NCI-H2081 (cell line): ENCODE results near the gene KRT17.
"Not testable (repeated sequence)": the region's sequence is repeated elsewhere in the genome, so short reads cannot be mapped to it uniquely, and the experiment has no call there.

Experiments used
- DNase-seq, 2 experiments: peaks; one replicate each; lab custom pipeline; 2025; lab: John Stamatoyannopoulos, UW

Gene KRT17

DNA sequence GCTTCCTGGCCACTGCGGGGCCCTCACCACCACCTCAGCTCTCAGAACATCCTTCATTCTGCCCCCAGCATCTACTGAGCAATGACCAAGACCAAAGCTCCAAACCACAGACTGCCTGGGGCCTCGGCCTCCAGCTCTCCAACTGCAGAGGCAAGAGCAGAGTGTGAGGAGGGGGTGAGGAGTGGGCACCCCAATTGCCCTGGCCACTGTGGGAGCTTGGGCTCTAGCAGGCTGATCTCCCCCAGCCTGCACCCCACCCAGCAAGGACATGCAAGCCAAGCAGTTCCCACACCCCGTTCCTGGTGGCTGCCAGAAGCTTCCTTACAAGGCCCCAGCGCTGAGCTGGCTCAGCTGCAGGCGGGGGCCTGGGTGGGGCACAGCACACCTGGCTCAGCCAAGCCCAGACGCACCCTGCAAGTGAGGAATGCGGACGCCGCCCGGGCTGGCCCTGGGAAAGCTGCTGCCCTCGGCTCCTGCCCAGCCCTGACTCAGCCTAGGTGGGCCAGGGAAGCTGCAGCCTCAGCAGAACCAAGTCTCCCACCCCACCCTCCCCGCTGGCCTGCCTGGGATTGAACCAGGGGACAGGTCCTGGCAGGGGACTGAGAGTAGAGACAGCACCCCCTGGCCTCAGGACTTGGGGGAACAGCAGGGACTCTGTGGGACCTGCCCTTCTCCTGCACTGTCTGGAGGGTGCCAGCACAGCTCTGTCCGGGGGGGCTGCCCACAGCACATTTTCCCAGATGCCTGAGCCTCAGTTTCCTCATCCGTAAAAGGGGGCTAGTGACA is 29.7 kb upstream of the KRT17 start:
- DNase-seq = no peak

DNA sequence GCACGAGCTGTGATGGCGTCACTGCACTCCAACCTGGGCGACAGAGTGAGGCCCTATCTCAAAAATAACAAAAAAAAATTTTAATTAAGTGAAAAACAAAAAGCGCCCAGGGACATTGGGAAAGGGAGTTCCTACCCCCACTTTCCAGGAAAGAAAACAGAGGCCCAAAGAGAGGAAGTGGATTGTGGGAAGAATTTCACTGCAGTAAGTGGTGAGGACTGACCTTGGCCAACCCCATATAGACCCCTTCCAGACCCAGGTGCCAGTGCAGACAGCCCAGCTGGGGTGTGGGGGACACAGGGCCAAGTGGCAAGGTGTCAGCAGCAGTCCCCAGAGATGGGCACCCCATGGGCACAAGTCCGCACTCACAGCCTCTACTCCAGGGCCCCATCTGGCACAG is 29.0 kb upstream of the KRT17 start:
- DNase-seq = no peak

DNA sequence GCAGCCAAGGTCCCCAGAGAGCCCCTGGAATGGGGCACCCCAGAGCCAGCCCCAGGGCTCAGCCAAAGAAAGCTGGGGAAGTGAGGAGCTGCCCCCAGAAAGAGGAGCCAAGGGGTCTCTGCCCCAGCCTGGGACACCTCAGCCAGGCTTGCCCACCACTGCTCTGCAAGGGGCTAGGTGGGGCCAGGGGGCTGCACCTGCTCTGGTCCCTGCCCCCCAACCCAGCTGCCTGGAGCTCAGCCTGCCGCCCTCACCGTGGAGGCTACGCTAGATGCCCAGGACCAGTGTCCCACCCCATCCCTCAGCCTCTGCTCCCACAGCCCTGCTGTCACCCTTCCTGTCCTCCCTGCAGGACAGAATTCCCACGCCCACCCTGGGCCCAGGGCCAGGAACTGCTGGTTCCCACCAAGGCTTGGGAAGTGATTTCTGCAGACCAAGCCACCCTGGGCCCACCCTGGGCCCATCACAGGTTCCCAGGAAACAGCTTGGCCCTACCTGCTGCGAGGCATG is 28.1 kb upstream of the KRT17 start:
- DNase-seq = no peak

DNA sequence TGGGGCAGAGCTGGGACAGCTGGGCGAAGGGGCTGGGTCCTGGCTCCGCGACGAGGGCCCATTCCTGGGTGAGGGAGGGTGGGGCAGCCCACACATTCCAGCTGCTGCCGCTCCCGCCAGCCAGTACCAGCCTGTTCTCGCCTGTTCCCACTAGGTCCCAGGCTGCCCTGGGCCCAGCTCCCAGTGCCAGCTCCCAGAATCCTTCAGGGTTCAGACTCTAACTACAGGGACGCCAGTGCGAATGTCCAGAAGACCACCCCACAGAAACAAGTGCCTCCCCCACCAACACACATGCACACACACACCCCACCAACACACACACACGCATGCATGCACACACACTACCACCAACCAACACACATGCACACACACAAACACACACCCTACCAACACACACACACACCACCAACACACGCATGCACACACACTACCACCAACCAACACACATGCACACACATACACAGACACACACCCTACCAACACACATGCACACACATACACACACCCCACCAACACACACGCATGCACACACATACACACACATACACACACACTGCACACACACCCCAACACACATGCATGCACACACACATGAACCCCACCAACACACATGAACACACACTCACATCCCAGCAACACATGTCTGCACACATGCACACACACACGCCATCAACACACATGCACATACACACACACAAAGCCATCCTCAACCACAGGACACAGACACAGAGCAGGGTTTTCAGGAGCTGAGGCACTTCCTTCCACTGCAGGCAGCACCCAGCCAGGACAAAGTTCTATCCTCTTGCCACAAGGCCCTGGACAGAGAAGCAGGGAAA is 27.5 kb upstream of the KRT17 start:
- DNase-seq = no peak

DNA sequence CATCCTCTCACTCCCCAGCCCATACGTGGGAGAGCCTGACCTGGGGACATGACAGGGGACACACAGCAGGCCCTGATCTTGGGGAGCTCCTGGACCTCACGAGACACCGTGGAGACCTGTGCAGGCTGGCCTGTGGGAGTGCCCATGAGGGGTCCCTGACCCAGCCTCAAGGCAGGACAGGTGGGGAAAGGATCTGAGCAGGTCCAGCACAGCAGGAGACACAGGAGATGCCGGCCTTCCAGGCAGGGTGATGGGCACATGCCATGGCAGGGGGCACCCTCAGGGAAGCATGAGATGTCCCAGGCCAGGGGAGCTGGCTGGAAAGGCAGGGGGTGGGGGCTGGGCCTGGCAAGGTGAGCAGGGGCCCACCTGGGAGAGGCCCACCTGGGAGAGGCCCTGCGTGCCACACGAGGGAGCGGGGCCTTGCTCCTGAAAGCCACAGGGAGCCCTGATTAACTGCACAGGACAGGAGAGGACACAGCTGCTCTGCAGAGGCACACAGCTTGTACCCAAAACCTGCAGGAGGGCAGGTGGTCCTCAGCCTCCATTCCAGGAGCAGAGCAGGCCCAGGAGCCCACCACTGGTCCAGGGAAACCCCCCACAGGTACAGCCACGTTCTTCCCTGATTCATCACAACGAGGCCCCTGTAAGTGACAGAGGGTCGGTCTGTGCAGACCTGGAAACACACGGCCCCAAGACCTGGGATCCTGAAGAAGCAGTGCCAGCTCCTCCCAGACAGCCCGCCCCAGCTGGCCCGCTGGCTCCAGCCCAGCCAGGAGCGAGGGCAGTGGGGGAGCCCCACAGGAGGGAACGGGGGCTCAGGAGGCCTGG is 26.6 kb upstream of the KRT17 start:
- DNase-seq = no peak

DNA sequence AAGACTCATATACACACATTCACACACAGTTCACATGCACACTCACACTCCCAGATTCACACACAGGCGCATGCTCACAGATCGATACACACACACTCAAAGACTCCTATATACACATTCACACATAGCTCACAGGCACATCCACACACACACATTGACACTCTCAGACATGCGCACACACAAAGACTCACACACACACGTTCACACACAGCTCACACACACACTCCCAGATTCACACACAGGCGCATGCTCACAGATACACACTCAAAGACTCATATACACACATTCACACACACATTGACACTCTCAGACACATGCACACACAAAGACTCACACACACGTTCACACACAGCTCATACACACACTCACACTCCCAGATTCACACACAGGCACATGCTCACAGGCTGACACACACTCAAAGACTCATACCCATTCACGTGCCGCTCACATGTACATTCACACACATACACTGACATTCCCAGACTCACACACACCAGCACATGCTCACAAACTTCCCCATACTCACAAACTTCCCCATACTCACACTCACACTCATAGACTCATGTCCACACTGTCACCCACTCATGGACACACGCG is 25.6 kb upstream of the KRT17 start:
- no peak for DNase-seq

DNA sequence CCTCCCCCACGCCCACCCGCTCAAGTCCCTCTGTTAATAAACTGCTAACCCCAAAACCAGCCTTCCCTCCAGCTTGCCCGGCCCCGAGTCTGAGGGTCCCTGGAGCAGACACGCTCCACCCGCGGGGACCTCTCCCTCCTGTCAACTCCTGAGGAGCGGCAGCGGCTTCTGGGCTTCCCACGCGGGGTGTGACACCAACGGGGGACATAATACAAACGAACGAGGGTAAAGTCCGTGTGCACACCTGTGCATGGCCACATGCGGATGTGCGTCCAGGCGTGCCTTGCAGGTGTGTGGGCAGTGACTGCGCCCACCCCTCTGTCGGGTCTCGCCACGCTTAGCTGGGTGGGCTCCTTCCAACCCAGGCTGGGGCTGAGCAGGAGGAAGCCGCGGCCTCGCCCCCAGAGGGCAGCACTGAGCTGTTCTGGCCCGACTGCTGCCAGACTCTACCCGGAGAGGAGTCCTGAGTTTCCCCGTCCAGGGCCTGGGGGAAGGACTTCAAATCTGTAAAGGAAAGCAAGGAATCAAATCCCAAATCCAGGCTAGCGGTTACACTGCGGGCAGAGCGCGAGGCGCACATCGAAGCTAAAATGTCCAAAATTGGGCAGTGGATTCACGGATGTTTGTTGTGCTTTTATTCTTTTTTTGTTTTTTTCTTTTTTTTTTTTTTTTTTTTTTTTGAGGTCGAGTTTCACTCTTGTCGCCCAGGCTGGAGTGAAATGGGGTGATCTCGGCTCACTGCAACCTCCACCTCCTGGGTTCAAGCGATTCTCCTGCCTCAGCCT is 24.2 kb upstream of the KRT17 start:
- peak; percentile 80 to 82 for DNase-seq

DNA sequence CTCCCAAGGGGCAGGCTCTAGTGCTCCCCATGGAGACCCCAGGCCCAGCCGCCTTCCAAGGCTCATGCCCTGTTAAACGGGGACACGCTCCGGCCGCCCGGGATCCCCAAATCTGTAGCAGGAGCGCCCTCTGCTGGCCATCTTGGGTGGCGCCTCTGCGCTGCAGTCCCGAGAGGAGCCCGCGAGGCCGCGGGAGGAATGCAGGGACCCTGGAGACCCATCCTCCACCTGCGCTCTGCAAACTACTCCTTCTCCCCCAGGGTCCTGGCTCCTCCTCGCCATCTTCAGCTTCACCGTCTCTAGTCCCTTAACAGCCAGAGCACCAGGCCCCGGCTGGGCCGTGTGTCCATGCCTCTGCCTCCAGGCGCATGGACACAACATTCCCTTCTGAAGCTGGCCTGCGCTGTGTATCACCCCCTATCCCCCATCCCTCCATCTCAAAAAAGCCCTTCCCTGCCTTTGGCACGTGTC is 23.6 kb upstream of the KRT17 start:
- peak; percentile 85 to 88 for DNase-seq

DNA sequence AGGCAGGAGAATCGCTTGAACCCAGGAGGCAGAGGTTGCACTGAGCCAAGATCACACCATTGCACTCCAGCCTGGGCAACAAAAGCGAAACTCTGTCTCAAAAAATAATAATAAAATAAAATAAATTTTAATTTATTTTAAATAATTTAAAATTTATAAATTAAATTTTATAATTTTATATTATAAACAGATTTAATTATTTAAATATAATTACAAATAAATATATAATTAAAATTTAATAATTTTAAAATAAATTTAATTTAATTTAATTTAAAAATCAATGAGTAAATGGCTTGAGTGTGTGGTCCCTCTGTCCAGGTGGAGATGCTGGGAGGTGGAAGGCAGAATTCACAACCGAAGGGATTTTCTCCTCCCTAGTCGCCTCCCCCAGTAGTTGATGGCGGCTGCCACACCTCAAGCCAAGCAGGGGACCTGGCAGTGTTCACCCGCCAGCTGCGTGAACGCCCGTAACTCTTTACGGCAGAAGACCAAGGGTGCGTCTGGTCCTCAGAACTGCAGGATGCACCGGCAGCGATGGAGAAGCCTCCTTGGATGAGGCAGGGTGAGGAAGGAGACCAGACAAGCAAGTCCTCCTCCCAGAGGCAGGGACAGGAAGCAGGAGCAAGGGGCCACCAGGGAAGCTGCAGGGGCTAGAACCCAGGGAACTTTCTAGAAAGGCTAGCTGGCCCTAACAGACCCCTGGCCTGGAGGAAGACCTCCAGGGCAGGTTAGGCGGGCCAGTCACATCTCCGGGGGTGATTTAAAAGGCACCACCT is 22.9 kb upstream of the KRT17 start:
- no peak for DNase-seq

DNA sequence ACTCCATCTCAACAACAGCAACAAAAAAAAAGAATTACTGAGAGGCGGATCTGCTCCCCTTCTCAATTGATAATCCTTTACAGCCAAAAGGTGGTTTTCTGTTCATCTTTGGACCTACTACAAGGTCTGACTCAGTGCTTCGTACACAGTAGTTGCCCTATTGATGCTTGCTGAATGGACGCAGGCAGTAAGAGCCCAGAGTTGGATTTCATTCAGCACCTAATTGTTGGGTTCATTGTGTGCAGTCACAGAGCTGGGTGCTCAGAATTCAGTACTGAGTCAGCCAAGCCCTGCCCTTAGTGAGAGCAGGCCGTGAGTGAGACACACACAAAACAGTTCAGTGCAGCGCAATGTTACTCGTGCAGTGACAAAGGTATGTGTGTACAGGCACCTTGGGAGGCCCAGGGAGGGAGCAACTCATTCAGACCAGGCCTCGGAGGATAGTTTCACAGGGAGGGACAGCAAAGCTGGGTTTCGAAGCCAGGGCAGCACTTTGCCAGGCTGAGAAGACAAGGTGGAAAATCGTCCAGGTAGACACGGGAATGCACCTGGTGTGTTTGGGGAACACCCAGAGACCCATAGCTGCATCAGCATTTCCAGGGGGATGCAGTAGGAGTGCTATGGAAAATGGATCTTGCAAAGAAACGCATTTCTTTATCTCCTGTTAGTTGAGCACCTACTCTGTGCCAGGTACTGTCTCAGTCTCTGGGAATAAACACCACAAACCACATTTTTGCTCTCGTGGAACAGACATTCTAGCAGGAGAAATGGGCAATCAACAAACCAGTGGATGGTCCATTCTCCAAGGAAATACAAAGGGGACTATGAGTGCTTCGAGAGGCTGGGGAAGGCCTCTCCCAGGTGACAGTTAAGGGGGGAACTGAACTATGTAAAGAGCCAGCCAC is 18.1 kb upstream of the KRT17 start:
- no peak for DNase-seq

DNA sequence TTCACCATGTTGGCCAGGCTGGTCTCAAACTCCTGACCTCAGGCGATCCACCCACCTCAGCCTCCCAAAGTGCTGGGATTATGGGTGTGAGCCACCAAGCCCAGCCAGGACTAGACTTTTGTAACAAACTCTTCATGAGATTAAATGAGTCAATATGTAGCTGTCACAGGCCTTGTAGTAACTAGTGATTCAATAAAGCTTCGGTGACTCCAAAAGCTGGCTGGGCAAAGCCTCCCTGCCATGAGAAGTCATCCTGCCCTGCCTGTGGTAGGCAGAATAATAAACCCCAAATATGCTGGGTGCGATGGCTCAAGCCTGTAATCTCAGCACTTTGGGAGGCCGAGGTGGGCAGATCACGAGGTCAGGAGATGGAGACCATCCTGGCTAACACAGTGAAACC is 16.2 kb upstream of the KRT17 start:
- not testable (repeated sequence) for DNase-seq

DNA sequence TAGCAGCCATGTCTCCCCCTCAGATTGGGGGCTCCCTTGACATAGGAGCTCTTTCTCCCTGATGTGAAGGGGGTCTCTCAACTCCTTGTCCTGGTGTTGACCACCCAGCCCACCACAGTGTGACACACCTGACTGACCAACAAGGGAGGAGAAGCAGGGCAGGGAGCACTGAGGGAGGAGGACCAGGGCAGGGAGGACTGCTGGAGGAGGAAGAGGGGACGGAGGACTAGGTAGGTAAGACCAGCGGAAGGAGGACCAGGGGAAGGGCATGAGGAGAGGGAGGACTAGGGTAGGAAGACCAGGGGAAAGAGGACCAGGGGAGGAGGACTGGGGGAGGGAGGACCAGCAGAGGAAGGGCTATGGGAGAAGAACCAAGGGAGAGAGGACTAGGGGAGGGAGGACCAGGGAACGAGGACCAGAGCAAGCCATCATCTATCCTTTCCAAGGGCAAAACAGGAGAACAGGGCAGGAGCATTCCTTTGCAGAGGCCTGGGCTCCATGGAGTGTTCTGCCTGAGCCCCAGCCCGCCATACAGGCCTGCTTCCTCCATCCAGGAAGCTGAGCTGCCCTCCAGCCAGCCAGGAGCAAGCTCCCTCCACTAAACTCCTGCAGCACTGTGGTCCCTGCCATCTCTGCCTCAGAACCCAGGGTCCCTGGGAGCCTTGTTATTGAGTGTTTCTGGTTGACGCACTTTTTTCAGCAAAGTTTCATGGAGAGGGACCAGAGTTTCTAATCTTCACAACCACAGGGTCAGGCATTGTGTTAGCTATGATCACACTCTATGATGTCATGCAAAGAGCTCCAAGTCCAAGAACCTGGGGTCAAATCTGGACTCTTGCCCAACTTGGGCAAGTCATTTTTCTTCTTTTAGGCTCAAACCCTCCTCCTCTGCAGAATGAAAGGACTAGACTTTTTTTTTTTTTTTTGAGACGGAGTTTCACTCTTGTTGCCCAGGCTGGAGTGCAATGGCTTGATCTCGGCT is 15.4 kb upstream of the KRT17 start:
- no peak for DNase-seq

DNA sequence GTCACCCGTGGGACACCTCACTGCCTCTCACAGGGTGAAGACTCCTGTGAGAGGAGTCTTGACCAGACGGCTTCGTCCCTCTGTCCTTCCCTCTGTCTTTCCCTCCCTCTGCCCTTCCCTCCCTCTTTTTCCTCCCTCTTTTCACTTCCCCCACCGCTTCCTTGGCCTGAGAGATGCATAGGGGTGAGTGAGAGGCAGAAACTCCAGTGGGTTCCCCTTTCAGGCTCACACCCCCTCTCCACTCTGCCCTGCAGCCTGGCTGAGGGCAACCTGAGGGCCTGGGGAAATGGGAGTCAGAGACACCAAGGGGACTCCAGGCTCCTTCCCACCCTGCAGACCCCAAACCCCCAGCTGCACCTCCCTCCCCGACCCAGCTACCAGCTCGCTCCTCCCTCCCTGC is 14.6 kb upstream of the KRT17 start:
- no peak for DNase-seq

DNA sequence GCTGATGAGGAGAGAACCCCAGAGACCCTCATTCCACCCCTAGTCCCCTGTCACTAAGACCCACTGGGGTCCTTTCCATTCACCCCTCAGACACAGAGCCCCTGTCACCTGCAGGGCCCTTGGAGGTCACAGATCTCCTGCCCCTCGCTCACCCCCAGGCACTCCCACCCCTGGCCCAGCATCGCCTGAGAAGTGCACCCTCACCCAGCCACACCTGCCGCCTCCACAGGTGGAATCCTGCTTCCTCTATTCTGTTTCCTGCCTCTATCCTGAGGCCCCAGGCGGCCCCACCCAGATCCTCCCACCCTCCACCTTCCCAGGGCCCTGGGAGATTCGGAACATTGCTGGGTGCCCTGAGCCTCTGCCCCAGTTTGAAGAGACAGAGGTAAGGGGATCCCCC is 13.8 kb upstream of the KRT17 start:
- no peak for DNase-seq

DNA sequence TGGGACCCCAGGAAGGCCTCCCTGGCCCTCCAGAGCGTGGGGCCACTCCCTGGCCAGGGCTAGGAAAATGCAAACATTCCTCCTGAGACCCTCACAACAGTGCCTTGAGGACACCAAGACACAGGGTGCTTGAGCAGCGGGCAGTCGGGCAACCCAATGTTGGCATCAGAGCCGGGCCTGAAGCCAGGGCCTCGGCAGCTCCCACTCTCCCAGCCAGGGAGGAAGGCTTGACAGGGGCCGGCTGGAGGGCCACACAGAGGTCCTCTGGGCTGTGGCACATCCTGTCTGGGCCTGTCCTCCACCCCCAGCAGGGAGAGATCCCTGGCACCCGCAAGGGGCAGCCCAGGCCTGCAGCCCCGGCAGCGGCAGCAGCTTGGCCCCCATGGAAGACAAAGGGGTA is 12.3 kb upstream of the KRT17 start:
- no peak for DNase-seq

DNA sequence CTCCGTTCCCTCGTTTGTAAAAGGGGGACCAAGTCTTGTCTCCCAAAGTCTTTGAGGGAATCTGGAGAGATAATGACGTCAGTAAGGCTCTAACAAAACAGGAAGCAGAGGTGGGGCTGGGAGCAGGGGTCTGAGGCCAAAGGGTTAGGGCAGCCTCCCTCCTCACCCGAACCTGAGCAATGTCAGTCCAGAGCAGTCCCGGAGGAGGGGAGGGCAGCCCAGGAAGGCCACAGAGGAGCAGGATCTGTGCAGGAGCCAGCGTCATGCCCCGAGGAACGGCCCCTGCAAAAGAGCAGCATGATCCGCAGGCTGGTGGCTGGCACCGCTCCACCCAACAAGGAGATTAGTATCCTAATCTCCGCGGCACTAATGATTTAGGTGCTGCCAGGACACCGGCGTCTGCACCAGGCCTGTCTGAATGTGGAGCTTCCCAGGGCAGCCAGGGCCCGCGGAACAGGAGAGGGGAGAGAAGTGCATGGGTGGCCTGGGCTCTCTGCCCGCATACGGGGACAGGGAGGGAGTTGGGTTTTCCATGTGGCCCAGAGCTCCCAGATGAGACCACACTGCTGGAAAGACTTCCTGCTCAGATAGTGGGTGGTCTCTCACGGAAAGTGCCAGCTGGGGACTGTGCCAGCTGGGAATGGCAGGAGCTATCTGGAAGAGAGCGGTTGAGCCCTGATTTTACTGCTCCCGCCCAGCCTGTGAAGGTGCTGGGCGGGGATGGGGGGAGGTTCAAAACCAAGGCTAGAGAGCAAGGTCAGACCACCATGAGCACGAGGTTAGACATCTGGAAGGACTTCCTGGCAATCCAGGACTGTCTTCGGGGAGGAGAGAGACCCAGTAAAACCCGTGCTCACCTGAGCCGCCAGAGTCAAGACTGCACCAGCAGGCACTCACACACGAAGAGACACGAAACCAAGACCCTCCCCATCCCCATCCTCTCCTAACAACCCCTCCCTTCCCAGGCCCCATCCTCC is 11.0 kb upstream of the KRT17 start:
- DNase-seq = peak in 1 of 2 experiments; percentile 18

DNA sequence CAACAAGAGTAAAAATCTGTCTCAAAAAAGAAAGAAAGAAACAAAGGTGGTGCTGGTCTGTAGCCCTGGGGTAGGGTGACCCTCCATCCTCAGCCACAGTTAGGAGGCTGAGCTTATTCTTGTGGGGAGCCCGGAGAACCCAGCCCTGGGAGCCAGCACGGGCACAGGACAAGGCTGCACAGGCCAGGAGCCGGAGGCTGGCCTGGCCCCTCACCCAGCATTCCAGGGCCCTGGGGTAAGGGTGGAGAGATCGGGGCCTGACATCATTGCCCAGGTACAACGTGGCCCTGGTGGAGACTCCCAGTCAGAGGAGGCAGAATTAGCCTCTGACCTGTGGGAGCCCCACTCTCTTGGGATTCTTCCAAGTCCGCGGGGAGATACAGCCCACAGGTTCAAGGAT is 10.3 kb upstream of the KRT17 start:
- DNase-seq = no peak
